HG03520 (cell line): ENCODE measurements around the gene SNX9.
"Not testable (repeated sequence)": the region's sequence is repeated elsewhere in the genome, so short reads cannot be mapped to it uniquely, and the experiment has no call there.

Experiments
- ATAC-seq: cut with Tn5 transposase; IDR thresholded peaks from one replicate; pipeline ENCODE4 v1.9.1; 2021; ENCODE audit warnings: mild to moderate bottlenecking, moderate library complexity; ENCODE audit not compliant: unreplicated experiment

SNX9 gene

DNA sequence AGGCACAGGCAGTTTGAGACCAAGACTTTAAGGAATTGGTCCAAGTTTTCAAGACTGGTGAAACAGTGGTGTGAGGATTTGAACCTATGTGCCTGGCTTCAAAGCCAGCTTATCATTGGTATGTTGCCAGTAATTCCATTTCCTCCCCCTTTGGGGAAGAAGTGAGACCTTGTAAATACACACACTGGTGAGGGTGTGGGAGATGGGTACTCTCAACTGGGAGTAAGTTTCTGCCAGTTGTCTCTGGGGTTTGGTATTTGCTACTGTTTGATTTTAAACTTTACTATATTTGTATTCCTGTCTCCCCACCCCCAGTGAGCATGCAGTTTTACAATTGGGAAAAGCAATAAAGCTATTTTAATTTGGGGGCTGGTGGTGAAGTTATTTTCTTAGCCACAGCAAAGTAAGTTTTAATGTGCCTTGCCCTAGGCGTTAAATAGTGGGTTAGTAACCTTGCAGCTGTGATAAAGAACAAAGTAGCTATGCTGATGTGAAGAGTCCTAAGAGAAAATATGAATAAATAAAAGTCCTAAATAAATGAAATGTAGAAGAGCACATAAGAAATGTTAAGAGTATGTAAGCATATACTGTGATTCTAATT lies 31.0 kb downstream of the SNX9 start:
- ATAC-seq, result no peak

- no peak for ATAC-seq
Measured at GRCh38 chr6:157855325-157855724, 32.3 kb downstream of the SNX9 start.

GRCh38 chr6:157855804-157856203 lies 32.8 kb downstream of the SNX9 start:
- not testable (repeated sequence) for ATAC-seq

DNA sequence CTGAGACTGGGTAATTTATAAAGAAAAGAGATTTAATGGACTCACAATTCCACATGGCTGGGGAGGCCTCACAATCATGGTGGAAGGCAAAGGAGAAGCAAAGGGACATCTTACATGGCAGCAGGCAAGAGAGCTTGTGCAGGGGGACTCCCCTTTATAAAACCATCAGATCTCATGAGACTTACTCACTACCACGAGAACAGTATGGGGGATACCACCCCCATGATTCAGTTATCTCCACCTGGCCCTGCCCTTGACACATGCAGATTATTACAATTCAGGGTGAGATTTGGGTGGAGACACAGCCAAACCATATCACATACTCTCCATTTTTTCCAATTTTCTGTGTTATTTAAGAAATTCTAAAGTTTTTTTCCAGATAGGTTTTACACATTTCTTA lies 35.6 kb downstream of the SNX9 start:
- ATAC-seq, result not testable (repeated sequence)

- ATAC-seq, result no peak
Measured at GRCh38 chr6:157859775-157860504, 36.9 kb downstream of the SNX9 start.

DNA sequence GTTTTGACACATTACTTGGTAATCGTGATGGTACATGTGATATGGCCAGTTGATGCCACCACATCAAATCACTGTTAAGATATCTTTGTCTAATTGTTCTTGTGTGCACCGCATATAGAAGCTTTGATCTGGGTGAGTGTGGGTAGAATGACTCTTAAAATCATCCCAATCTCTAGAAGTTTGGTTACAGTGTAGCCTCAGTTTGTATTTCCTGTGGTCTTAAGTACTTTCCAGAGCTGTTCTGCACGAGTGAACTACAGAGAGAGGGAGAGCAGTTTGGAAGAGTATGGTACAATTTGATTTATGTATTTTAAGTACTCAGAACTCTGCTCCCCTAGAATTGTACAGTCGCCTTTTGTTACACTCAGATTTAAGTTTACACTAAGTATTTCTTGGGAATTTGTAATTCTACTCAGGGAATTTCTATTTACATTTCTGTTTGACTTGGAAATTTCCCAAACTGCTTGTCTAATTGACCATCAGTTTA lies 37.5 kb downstream of the SNX9 start:
- no peak for ATAC-seq

- no peak for ATAC-seq
Measured at GRCh38 chr6:157861184-157861583, 38.1 kb downstream of the SNX9 start.

DNA sequence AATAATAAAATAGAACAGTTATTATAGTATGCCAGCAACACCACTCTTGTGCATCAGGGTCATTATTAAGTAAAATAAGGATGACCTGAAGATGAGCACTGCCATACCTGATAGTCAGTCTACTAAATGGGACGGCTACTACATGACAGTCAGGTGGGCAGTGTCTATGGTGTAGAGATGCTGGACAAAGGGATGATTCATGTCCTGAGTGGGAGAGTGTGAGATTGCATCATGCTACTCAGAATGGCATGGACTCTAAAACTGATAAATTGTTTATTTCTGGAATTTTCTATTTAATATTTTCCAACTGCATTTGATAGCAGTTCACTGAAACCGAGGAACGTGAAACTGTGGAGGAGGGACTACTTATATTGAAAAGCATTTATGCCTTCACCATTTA lies 38.8 kb downstream of the SNX9 start:
- no peak for ATAC-seq

DNA sequence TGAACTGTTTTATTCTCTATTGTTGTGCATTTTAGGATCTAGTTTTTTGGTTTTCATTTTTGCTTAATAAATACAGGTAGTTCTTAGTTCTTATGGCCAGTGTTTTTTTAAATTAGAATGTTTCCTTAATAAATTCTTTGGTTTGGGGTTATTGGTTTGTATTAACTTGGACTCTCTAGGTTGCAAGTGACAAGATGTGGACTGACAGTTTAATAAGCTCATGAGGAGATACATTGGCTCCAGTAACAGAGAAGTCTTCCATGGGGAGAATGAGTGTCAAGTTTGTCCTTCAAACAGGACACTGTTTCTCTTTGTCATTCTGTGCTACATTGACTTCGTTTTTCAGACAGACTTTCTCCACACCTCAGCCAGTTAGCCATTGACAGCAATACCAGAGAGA lies 39.7 kb downstream of the SNX9 start:
- ATAC-seq, result no peak

DNA sequence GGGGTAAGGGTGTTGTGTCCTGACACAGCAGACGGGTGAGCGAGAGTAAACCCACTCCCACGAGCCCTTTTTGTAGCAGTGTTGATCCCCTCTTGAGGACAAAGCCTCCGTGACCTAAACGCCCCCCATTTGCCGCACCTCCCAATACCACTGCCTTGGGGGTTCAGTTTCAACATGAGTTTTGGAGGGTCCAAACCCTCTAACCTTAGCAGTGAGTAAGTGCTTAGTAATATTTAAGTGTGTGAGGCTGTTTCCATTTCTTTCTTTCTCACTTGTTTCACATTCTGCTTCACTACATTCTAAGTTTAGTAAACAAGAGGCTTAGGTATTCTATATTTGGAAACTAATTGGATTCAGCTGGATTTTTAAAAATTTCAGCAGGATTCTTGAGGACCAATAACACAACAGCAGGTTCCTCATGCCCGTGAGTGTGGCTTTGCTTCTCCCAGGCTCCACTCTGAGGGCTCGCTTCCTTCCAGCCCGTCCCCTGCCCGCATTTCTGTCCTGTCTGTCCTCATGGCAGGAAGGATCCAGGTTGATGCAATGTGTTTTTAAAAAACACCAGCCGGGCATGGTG lies 41.2 kb downstream of the SNX9 start:
- ATAC-seq, result no peak

GRCh38 chr6:157865249-157865648 lies 42.2 kb downstream of the SNX9 start:
- ATAC-seq, result no peak

DNA sequence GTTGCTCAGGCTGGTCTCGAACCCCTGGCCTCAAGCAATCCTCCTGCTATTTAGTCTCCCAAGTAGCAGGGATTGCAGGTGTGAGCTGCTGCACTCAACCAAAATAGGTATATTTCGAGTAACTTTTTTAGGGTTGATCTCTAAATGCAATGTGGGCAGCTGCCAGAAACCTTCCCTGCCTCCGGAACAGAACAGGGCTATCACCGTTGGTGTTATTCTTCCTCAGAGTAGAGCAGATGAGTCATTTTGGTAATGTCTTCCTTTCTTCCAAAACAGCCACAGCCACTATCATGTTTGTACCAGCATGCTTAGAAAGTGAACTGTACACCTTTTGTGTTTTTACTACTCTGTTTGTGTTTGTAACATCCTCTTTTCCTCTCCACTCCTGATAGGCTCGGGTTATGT lies 44.1 kb downstream of the SNX9 start:
- ATAC-seq, result no peak

DNA sequence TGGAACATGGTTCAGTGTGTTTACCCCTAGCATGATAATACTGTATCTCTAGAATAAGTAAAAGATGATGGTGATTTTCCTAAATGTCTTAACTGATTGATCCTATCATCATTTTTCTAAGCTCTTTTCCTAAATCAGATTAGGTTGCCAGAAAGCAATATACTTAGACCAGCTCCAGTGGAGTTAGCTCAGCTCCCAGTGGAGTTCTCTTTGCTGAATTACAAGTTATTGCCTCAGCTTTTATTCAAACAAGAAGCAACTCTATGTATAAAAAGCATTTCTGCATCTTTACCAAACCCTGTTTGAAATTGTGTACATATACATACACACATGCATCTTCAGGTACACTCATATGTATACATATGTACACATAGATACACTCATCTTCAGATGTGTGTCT lies 44.9 kb downstream of the SNX9 start:
- no peak for ATAC-seq

- no peak for ATAC-seq
Measured at GRCh38 chr6:157868835-157869234, 45.8 kb downstream of the SNX9 start.

- ATAC-seq, result no peak
Measured at GRCh38 chr6:157869673-157870302, 46.7 kb downstream of the SNX9 start.

GRCh38 chr6:157873735-157874344 lies 50.8 kb downstream of the SNX9 start:
- peak; percentile 64 for ATAC-seq

DNA sequence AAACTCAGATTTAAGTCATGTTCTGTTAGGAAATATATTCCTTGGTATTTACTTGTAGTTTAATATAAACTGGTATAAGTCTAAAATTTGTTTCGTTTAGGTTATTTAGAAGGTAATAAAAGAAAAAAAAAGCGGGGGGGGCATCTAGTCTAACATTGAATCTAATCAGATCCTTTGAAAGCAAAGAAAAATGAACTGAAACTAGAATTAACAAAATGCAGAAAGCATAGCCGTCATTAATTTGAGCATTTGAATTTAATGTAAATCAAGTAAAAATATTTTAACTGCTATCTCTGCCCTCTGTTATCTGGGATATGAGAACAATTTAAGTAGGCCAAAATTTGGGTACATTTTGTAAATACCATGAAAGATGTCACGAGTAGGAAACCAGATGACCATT lies 54.1 kb downstream of the SNX9 start:
- no peak for ATAC-seq

DNA sequence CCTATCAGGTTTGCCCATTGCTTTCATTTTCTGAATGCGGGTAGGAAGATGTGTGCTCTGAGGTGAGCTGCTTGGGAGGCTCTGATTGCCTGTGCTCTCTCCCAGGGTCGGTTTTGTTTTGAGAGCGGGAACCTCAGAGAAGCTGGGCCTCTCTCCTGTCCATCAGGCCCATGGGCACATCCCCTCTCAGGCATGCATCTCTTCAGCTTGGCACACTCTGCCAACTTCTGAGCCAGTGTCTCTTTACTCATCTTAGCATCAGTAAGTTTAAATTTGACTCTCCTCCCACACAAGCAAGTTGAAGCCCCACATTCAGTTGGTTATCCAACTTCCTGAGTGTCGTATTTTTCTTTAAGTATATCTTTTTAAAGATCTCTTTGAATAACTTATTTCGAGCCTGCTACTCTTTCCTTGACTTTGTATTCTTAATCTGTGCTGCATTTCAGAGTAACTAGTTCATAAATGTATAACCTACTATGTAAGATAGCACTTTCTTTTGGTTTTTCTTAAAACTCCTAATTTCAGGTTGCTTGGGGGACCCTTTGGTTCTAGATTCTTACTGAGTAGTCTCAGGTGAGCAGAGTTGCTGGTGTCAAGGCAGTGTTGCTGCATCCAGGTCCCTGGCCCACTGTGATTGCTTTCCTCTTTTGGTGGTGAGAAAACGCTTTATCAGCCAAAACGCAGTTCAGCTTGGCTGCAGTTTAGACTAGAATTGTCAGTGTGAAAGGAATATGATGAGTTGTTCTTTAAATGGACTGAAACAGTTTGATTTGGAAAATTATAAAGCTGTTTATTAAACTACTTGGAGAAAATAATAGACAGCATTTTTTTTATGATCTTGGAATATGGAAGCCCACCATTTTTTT lies 54.8 kb downstream of the SNX9 start:
- no peak for ATAC-seq

- ATAC-seq, result peak; percentile 95
Measured at GRCh38 chr6:157879034-157879872, 56.2 kb downstream of the SNX9 start.

DNA sequence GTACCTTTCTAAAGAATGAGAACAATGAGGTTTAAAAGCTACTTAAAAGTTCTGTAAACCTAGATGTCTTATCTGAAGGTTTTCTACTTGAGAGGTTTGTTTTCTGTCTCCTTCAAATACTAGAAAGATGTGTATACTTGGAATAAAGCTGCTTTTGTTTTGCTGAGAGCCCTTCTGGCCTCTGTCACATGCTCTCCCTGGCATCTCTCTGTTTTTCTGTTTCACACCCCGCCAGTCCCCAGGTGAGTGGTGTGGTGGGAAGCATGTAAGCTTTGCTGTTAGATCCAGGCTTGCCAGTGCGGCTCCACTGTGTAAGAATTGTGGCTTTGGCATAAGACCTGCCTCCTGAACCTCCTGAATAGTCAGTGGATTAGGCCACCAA lies 56.8 kb downstream of the SNX9 start:
- peak; percentile 37 for ATAC-seq
